Lower leg skin (tissue), 3 donors: Measurements from ENCODE around the gene FAM177A1.
"Not testable (repeated sequence)": the region's sequence is repeated elsewhere in the genome, so short reads cannot be mapped to it uniquely, and the experiment has no call there.

Experiments used
- CTCF ChIP-seq, 3 donors: fragments of 450-650 bp; IDR thresholded peaks; one replicate each; pipeline ENCODE4 v1.5.1; 2016; ENCODE audit warnings: antibody characterized with exemption in 3 of 3, mild to moderate bottlenecking in 3 of 3, moderate library complexity in 2 of 3
- POLR2A ChIP-seq, 2 donors: fragments of 450-650 bp; IDR thresholded peaks; one replicate each; pipeline ENCODE4 v1.6.1; 2016 to 2017; ENCODE audit warnings: antibody characterized with exemption in 2 of 2, mild to moderate bottlenecking in 1 of 2, moderate library complexity in 1 of 2

GRCh38 chr14:35094645-35095044 lies 48.6 kb downstream of the FAM177A1 start:
- TF ChIP-seq CTCF, POLR2A (IDR thresholded peaks at IDR 0.05): not testable (repeated sequence)
